Endodermal cell (in vitro differentiated cells): ENCODE measurements around the gene CCDC179. TPM values are rescaled to one million over a fixed set of nuclear protein-coding genes. Genes with fewer than 3 reads are reported as not detected.

ENCODE experiments used
- DNase-seq: peaks from one replicate; pipeline ENCODE4 v3.0.0-alpha.2; 2017
- H3K27ac ChIP-seq: 2 replicates; pipeline ENCODE4 v1.5.1; 2013; ENCODE audit warnings: mild to moderate bottlenecking, low read depth, low read length, moderate library complexity
- H3K27me3 ChIP-seq: 2 replicates; pipeline ENCODE4 v1.6.1; 2013; ENCODE audit warnings: mild to moderate bottlenecking, low read length, moderate library complexity; ENCODE audit not compliant: insufficient read depth, control insufficient read depth, poor library complexity, severe bottlenecking
- H3K36me3 ChIP-seq: 2 replicates; pipeline ENCODE4 v1.7.0; 2013; ENCODE audit warnings: mild to moderate bottlenecking, low read length, moderate library complexity; ENCODE audit not compliant: control insufficient read depth, insufficient read depth
- H3K4me1 ChIP-seq: one replicate; pipeline ENCODE4 v1.7.0; 2013; ENCODE audit warnings: low read length; ENCODE audit not compliant: control insufficient read depth, insufficient read depth
- H3K4me3 ChIP-seq: 2 replicates; pipeline ENCODE4 v1.5.1; 2013; ENCODE audit warnings: mild to moderate bottlenecking, low read length, moderate library complexity
- H3K9ac ChIP-seq: 2 replicates; pipeline ENCODE4 v1.6.1; 2013; ENCODE audit warnings: mild to moderate bottlenecking, low read length, moderate library complexity; ENCODE audit not compliant: poor library complexity, severe bottlenecking; ENCODE audit errors: extremely low read depth
- H3K9me3 ChIP-seq: 2 replicates; pipeline ENCODE4 v1.6.1; 2013; ENCODE audit warnings: mild to moderate bottlenecking, low read length, moderate library complexity; ENCODE audit not compliant: control insufficient read depth
- H3K27ac Mint-ChIP-seq: 2 replicates; pipeline ENCODE4 v1.8.0; 2020; ENCODE audit warnings: mixed read lengths
- H3K27me3 Mint-ChIP-seq: 2 replicates; pipeline ENCODE4 v1.8.0; 2021; ENCODE audit warnings: mild to moderate bottlenecking, mixed read lengths; ENCODE audit not compliant: insufficient read depth
- H3K36me3 Mint-ChIP-seq: 2 replicates; pipeline ENCODE4 v1.8.0; 2020; ENCODE audit warnings: low read depth, mixed read lengths
- H3K4me1 Mint-ChIP-seq: 2 replicates; pipeline ENCODE4 v1.8.0; 2020; ENCODE audit warnings: mixed read lengths
- H3K4me3 Mint-ChIP-seq: 2 replicates; pipeline ENCODE4 v1.8.0; 2020; ENCODE audit warnings: mild to moderate bottlenecking, moderate library complexity, mixed read lengths
- H3K9me3 Mint-ChIP-seq: 2 replicates; pipeline ENCODE4 v1.8.0; 2020; ENCODE audit warnings: mild to moderate bottlenecking, mixed read lengths
- WGBS, 2 experiments: methylation state at CpG; one replicate each; pipeline versions ENCODE4 v1.1.5 to v1.1.7; 2013; ENCODE audit warnings: missing lambda C conversion rate in 2 of 2, mixed read lengths in 1 of 2; ENCODE audit not compliant: insufficient coverage in 1 of 2, insufficient read length in 1 of 2; 5-methylcytosine and 5-hydroxymethylcytosine counted together
- total RNA-seq, 2 donors: library from RNA; stranded (reverse); fragmentation: NEBNext Ultra II Directional in 1 of 2; extraction: Animal tissue kit (Norgen Biotek cat#: 25700) in 1 of 2; gene quantifications; 2 replicates in 1 of 2; 3 replicates in 1 of 2; pipeline ENCODE4 v1.2.1, GENCODE V29; 2021
- TF ChIP-seq, protein P1 (sequence below): fragments of 200-600 bp; sonication (generic); conservative IDR thresholded peaks from 2 replicates; pipeline ENCODE4 v1.5.0; 2021; ENCODE audit warnings: antibody characterized with exemption, mild to moderate bottlenecking

CCDC179 gene
- total RNA-seq, 2 donors from 2014 or later, result not detected

- WGBS, 2 experiments, result 93 to 98% methylated on average over 4 of the region's 4 CpGs
- H3K27ac Mint-ChIP-seq, result no peak overlapping the region
- Histone ChIP-seq H3K27me3 (peaks cover 86% of the 10 kb centered on the region), H3K4me1 (peaks cover 10% of the 10 kb centered on the region), H3K27ac (no peak overlapping the region), H3K9ac (no peak overlapping the region), H3K36me3 (no peaks in the 10 kb centered on the region), H3K9me3 (no peaks in the 10 kb centered on the region), H3K4me3 (no peak overlapping the region)
- no peaks in the 10 kb centered on the region for H3K36me3 Mint-ChIP-seq
- no peaks in the 10 kb centered on the region for H3K9me3 Mint-ChIP-seq
- no peak overlapping the region for H3K4me3 Mint-ChIP-seq
- TF ChIP-seq, protein P1, sequence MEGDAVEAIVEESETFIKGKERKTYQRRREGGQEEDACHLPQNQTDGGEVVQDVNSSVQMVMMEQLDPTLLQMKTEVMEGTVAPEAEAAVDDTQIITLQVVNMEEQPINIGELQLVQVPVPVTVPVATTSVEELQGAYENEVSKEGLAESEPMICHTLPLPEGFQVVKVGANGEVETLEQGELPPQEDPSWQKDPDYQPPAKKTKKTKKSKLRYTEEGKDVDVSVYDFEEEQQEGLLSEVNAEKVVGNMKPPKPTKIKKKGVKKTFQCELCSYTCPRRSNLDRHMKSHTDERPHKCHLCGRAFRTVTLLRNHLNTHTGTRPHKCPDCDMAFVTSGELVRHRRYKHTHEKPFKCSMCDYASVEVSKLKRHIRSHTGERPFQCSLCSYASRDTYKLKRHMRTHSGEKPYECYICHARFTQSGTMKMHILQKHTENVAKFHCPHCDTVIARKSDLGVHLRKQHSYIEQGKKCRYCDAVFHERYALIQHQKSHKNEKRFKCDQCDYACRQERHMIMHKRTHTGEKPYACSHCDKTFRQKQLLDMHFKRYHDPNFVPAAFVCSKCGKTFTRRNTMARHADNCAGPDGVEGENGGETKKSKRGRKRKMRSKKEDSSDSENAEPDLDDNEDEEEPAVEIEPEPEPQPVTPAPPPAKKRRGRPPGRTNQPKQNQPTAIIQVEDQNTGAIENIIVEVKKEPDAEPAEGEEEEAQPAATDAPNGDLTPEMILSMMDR, result no peak
- peaks cover 29% of the 10 kb centered on the region for H3K27me3 Mint-ChIP-seq
- peaks cover 6% of the 10 kb centered on the region for H3K4me1 Mint-ChIP-seq
- no peak for DNase-seq
Observed at GRCh38 chr11:22802861-22803260, 57.4 kb downstream of the CCDC179 start.

- H3K9ac ChIP-seq, result no peak overlapping the region
- H3K4me3 Mint-ChIP-seq, result no peak overlapping the region
- peaks cover 13% of the 10 kb centered on the region for H3K4me1 Mint-ChIP-seq
- no peaks in the 10 kb centered on the region for H3K36me3 ChIP-seq
- H3K9me3 Mint-ChIP-seq, result no peaks in the 10 kb centered on the region
- no peak overlapping the region for H3K4me3 ChIP-seq
- H3K27me3 Mint-ChIP-seq, result peaks cover 19% of the 10 kb centered on the region
- TF ChIP-seq, protein P1, result no peak
- peaks cover 82% of the 10 kb centered on the region for H3K27me3 ChIP-seq
- peaks cover 10% of the 10 kb centered on the region for H3K4me1 ChIP-seq
- no peaks in the 10 kb centered on the region for H3K9me3 ChIP-seq
- no peak for DNase-seq
- H3K27ac ChIP-seq, result no peak overlapping the region
- 89 to 91% methylated on average over 2 to 5 of the region's 5 CpGs for WGBS, 2 experiments
- H3K27ac Mint-ChIP-seq, result no peak overlapping the region
- no peaks in the 10 kb centered on the region for H3K36me3 Mint-ChIP-seq
Observed at GRCh38 chr11:22800482-22800881, 59.8 kb downstream of the CCDC179 start.

- no peak overlapping the region for H3K4me3 Mint-ChIP-seq
- H3K36me3 Mint-ChIP-seq, result no peaks in the 10 kb centered on the region
- 85 to 100% methylated on average over 1 of the region's 1 CpG for WGBS, 2 experiments
- TF ChIP-seq, protein P1, result no peak
- peaks cover 10% of the 10 kb centered on the region for H3K4me1 ChIP-seq
- peaks cover 13% of the 10 kb centered on the region for H3K4me1 Mint-ChIP-seq
- H3K27ac Mint-ChIP-seq, result no peak overlapping the region
- no peak for DNase-seq
- no peaks in the 10 kb centered on the region for H3K9me3 Mint-ChIP-seq
- no peak overlapping the region for H3K4me3 ChIP-seq
- H3K9me3 ChIP-seq, result no peaks in the 10 kb centered on the region
- peaks cover 19% of the 10 kb centered on the region for H3K27me3 Mint-ChIP-seq
- no peaks in the 10 kb centered on the region for H3K36me3 ChIP-seq
- H3K27me3 ChIP-seq, result peaks cover 67% of the 10 kb centered on the region
- H3K9ac ChIP-seq, result no peak overlapping the region
- H3K27ac ChIP-seq, result no peak overlapping the region
Observed at GRCh38 chr11:22798901-22799300, 61.4 kb downstream of the CCDC179 start.
